NT2/D1 (cell line): ENCODE results near the gene DCLK1.

ENCODE experiments used
- DNase-seq: peaks from one replicate; pipeline ENCODE4 v3.0.0-alpha.2; 2011; ENCODE audit warnings: low read depth, low spot score
- H3K27me3 ChIP-seq: 2 replicates; pipeline ENCODE4 v1.6.0; 2011; ENCODE audit warnings: mild to moderate bottlenecking; ENCODE audit not compliant: insufficient read length, insufficient read depth
- H3K36me3 ChIP-seq: 2 replicates; pipeline ENCODE4 v1.6.1; 2011; ENCODE audit warnings: mild to moderate bottlenecking, low read length, mixed read lengths; ENCODE audit not compliant: insufficient read depth, insufficient read length
- H3K4me1 ChIP-seq: 2 replicates; pipeline ENCODE4 v1.5.1; 2011; ENCODE audit not compliant: insufficient read depth, insufficient read length
- H3K4me3 ChIP-seq: 2 replicates; pipeline ENCODE4 v1.5.1; 2011; ENCODE audit warnings: low read depth; ENCODE audit not compliant: insufficient read length
- H3K9ac ChIP-seq: 2 replicates; pipeline ENCODE4 v1.6.0; 2011; ENCODE audit warnings: low read depth; ENCODE audit not compliant: insufficient read length
- H3K9me3 ChIP-seq: 2 replicates; pipeline ENCODE4 v1.5.1; 2011; ENCODE audit warnings: mild to moderate bottlenecking, low read length; ENCODE audit not compliant: insufficient read depth
- SUZ12 ChIP-seq: IDR thresholded peaks from 2 replicates; pipeline ENCODE4 v1.6.1; 2011; ENCODE audit not compliant: insufficient read length, insufficient read depth; ENCODE audit errors: extremely low read depth
- YY1 ChIP-seq: IDR thresholded peaks from 2 replicates; pipeline ENCODE4 v1.6.1; 2011; ENCODE audit not compliant: insufficient read length, insufficient read depth
- ZNF274 ChIP-seq: IDR thresholded peaks from 2 replicates; pipeline ENCODE4 v1.6.1; 2011; ENCODE audit warnings: mild to moderate bottlenecking, low read depth, low read length

DCLK1 gene

GRCh38 chr13:35767256-35767976, 363.8 kb downstream of the DCLK1 start:
- DNase-seq: no peak
- H3K4me1 ChIP-seq: no peaks in the 10 kb centered on the region
- H3K4me3 ChIP-seq: no peak overlapping the region
- no peaks in the 10 kb centered on the region for H3K36me3 ChIP-seq
- TF ChIP-seq SUZ12: no peak
- TF ChIP-seq YY1: no peak
- TF ChIP-seq ZNF274: no peak
- H3K27me3 ChIP-seq: no peaks in the 10 kb centered on the region
- H3K9ac ChIP-seq: no peak overlapping the region
- no peaks in the 10 kb centered on the region for H3K9me3 ChIP-seq

GRCh38 chr13:35766663-35767062, 364.5 kb downstream of the DCLK1 start:
- Histone ChIP-seq H3K27me3 (no peaks in the 10 kb centered on the region), H3K36me3 (no peaks in the 10 kb centered on the region), H3K9me3 (peaks cover 6% of the 10 kb centered on the region; the same call in 1 of the 2 replicates), H3K9ac (no peak overlapping the region), H3K4me3 (no peak overlapping the region), H3K4me1 (no peaks in the 10 kb centered on the region)
- no peak for DNase-seq
- no peak for TF ChIP-seq ZNF274
- TF ChIP-seq SUZ12: no peak
- TF ChIP-seq YY1: no peak

- Histone ChIP-seq H3K36me3 (no peaks in the 10 kb centered on the region), H3K4me1 (no peaks in the 10 kb centered on the region), H3K4me3 (no peak overlapping the region), H3K9me3 (peaks cover 9% of the 10 kb centered on the region; the same call in 1 of the 2 replicates), H3K9ac (no peak overlapping the region), H3K27me3 (no peaks in the 10 kb centered on the region)
- no peak for DNase-seq
- TF ChIP-seq ZNF274 (no peak), YY1 (no peak), SUZ12 (no peak)
Measured at GRCh38 chr13:35765941-35766340, 365.2 kb downstream of the DCLK1 start.

- no peak overlapping the region for H3K9ac ChIP-seq
- H3K4me3 ChIP-seq: no peak overlapping the region
- no peaks in the 10 kb centered on the region for H3K36me3 ChIP-seq
- TF ChIP-seq ZNF274: no peak
- TF ChIP-seq SUZ12: no peak
- no peak for TF ChIP-seq YY1
- H3K27me3 ChIP-seq: no peaks in the 10 kb centered on the region
- H3K4me1 ChIP-seq: no peaks in the 10 kb centered on the region
- DNase-seq: no peak
- peaks cover 9% of the 10 kb centered on the region; the same call in 1 of the 2 replicates for H3K9me3 ChIP-seq
Measured at GRCh38 chr13:35765366-35765765, 365.8 kb downstream of the DCLK1 start.

- DNase-seq: no peak
- no peaks in the 10 kb centered on the region for H3K27me3 ChIP-seq
Measured at GRCh38 chr13:35764326-35765015, 366.7 kb downstream of the DCLK1 start.

GRCh38 chr13:35763782-35764123, 367.4 kb downstream of the DCLK1 start:
- peaks cover 9% of the 10 kb centered on the region; the same call in 1 of the 2 replicates for H3K9me3 ChIP-seq
- DNase-seq: no peak
- H3K27me3 ChIP-seq: no peaks in the 10 kb centered on the region
- H3K36me3 ChIP-seq: no peaks in the 10 kb centered on the region
- H3K4me3 ChIP-seq: no peak overlapping the region
- H3K9ac ChIP-seq: no peak overlapping the region
- H3K4me1 ChIP-seq: no peaks in the 10 kb centered on the region
- TF ChIP-seq ZNF274 (no peak), YY1 (no peak), SUZ12 (no peak)

More at GRCh38 chr13:35764326-35765015, 366.7 kb downstream of the DCLK1 start:
- no peak overlapping the region for H3K9ac ChIP-seq
- H3K36me3 ChIP-seq: no peaks in the 10 kb centered on the region
- TF ChIP-seq SUZ12 (no peak), ZNF274 (no peak), YY1 (no peak)
- H3K4me1 ChIP-seq: no peaks in the 10 kb centered on the region
- H3K4me3 ChIP-seq: no peak overlapping the region
- peaks cover 9% of the 10 kb centered on the region; the same call in 1 of the 2 replicates for H3K9me3 ChIP-seq

GRCh38 chr13:35763060-35763781, 368.0 kb downstream of the DCLK1 start:
- H3K4me3 ChIP-seq: no peak overlapping the region
- H3K36me3 ChIP-seq: no peaks in the 10 kb centered on the region
- DNase-seq: no peak
- no peaks in the 10 kb centered on the region for H3K27me3 ChIP-seq
- H3K4me1 ChIP-seq: no peaks in the 10 kb centered on the region
- TF ChIP-seq ZNF274: no peak
- TF ChIP-seq SUZ12: no peak
- TF ChIP-seq YY1: no peak
- H3K9me3 ChIP-seq: peaks cover 9% of the 10 kb centered on the region; the same call in 1 of the 2 replicates
- no peak overlapping the region for H3K9ac ChIP-seq
